ENCODE results near the gene PDGFB. TPM values are rescaled to one million over a fixed set of nuclear protein-coding genes. Genes with fewer than 3 reads are reported as not detected.
A peak's percentile ranks its signal among the peaks of the same experiment; 100 is the strongest.

Gene PDGFB
- total RNA-seq, 4 donors from 2014 or later: 2.7 to 7.5 (median 4.0) TPM

DNA sequence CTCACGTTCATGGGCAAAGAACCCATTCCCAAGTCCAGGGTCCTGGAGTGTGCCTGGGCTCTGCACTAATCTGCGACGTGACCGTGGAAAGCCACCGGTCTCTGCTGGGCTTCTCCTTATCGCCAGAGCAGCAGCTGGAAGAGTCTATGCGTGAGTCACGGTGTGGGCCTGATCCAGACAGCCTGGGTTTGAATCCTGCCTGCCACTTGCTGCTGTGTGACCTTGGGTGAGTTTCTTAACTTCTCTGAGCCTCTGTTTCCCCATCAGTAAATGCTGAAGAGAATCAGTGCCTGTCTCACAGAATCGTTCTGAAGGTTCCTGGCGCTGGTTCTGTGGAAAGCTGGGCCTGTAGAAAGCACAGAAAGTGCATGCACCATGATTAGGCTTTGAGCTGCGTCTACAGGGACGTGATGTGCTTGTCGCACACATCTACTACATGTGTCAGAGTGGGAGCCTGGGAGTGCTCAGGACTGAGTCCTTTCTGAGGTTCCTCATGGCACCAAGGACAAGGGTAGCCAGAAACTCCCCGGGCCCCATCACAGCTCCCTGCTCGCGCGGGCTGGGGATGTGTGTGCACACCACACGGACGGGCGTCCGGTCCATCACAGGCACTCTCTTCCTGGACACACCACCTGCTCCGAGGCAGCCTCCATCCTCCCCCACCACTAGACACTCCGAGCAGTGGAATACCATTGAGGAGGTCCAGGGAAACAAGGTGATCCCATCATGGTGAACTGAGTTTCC lies 20.5 kb upstream of the PDGFB start:
- in situ Hi-C loops (cut with MboI; ENCODE audit: low pct_ligation_motif_present in 1 of 4, low pct_unique_long_range_greater_than_20kb in 1 of 4, low sequenced_read_pairs in 3 of 4): no loop called here
- Histone ChIP-seq H3K9me3 (peaks cover 0 to 4% of the 10 kb centered on the region in 2 donors), H3K27me3 (no peaks in the 10 kb centered on the region), H3K36me3 (no peaks in the 10 kb centered on the region), H3K27ac (peak overlapping the region in 1 of 4 donors; percentile 3), H3K4me1 (no peaks in the 10 kb centered on the region), H3K4me3 (no peak overlapping the region)
- TF ChIP-seq POLR2AphosphoS5 (IDR thresholded peaks at IDR 0.05) (no peak), EP300 (IDR thresholded peaks at IDR 0.05; ENCODE audit: low read depth) (no peak), POLR2A (IDR thresholded peaks at IDR 0.05) (no peak)
- TF ChIP-seq, protein P1, sequence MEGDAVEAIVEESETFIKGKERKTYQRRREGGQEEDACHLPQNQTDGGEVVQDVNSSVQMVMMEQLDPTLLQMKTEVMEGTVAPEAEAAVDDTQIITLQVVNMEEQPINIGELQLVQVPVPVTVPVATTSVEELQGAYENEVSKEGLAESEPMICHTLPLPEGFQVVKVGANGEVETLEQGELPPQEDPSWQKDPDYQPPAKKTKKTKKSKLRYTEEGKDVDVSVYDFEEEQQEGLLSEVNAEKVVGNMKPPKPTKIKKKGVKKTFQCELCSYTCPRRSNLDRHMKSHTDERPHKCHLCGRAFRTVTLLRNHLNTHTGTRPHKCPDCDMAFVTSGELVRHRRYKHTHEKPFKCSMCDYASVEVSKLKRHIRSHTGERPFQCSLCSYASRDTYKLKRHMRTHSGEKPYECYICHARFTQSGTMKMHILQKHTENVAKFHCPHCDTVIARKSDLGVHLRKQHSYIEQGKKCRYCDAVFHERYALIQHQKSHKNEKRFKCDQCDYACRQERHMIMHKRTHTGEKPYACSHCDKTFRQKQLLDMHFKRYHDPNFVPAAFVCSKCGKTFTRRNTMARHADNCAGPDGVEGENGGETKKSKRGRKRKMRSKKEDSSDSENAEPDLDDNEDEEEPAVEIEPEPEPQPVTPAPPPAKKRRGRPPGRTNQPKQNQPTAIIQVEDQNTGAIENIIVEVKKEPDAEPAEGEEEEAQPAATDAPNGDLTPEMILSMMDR (IDR thresholded peaks at IDR 0.05): no peak
- 95% methylated on average over 23 of the region's 23 CpGs; no CpG with 5 or more reads in 1 of the 2 donors for WGBS, 2 donors (ENCODE audit: low coverage in 1 of 2)
- intact Hi-C loops (cut with DNase I; ENCODE audit: low total_unique reads): loop anchor here (10.0 kb wide), 2 partner anchors 519 to 1341 kb away; no protein-coding TSS in a partner anchor
- DNase-seq: no peak

DNA sequence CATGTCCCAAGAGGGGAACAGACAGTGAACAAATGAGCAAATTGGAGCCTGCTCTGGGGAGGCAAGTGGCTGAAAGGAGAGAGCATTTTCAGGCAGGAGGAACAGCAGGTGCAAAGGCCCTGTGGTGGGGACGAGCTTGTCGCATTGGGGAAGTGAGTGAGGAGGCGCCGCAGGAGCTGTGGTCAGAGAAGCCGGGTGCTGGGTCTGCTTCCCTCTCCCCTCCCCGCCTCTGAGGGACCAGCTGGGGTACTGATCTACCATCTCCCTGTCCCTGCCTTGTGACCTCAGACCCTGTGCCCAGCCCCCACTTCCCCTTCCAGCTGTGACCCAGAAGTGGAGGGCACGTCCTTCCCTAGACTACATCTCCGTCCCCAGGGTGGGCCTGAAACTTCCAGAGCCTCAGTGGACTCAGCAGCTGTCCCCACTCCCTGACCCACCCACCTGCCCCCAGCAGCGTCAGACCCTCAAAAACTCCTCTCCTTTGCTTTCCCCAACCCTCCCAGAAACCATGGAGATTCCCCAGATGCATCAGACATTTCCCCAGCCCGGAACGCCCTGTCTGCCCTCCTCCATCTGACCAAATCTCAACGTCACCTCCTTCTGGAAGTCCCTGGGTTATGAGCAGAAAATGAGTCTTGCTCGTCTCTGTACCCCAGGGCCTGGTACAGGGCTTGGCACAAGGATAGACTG lies 19.7 kb upstream of the PDGFB start:
- Histone ChIP-seq H3K27ac (peak overlapping the region in 1 of 4 donors; percentile 3), H3K4me1 (no peaks in the 10 kb centered on the region), H3K4me3 (no peak overlapping the region), H3K9me3 (peaks cover 0 to 4% of the 10 kb centered on the region in 2 donors), H3K27me3 (no peaks in the 10 kb centered on the region), H3K36me3 (no peaks in the 10 kb centered on the region)
- TF ChIP-seq EP300 (IDR thresholded peaks at IDR 0.05; ENCODE audit: low read depth) (no peak), POLR2A (IDR thresholded peaks at IDR 0.05) (no peak), POLR2AphosphoS5 (IDR thresholded peaks at IDR 0.05) (no peak)
- TF ChIP-seq, protein P1 (IDR thresholded peaks at IDR 0.05): no peak
- in situ Hi-C loops (cut with MboI; ENCODE audit: low pct_ligation_motif_present in 1 of 4, low pct_unique_long_range_greater_than_20kb in 1 of 4, low sequenced_read_pairs in 3 of 4): no loop called here
- DNase-seq: peak; percentile 54
- intact Hi-C loops (cut with DNase I; ENCODE audit: low total_unique reads): loop anchor here (10.0 kb wide), 2 partner anchors 520 to 1340 kb away; no protein-coding TSS in a partner anchor
- WGBS, 2 donors (ENCODE audit: low coverage in 1 of 2): 77% methylated on average over 13 of the region's 13 CpGs; no CpG with 5 or more reads in 1 of the 2 donors

DNA sequence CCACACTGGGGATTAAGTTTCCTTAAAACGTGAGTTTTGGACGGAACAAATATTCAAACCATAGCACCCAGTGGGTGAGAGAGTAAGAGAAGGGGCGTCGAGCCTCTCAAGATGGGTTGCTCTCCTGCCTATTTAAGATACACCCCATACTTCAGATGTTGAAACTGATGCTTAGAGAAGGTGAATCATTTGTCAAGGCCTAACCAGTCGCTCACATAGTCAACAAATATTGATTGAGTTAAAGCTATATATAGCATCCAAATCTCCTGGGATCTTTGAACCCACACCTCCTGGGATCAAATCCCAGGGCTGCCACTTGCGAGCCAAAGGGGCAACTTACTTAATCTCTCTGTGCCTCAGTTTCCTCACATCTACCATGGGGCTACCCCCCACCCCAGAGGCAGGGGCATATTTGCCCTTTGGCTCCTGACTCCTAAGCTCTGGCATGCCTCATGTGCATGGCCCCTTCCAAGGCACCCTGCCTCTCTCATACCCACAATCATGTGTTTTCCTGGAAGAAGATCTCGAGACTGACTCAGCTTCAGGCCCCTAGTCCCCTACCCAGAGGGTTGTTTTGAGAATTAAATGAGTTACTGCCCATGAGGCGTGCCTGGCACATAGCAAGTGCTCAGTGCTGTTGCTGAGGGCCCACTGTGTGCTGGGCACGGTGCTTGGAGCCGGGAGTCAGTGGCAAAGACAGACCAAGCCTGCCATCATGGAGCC lies 19.0 kb upstream of the PDGFB start:
- Histone ChIP-seq H3K27me3 (no peaks in the 10 kb centered on the region), H3K36me3 (no peaks in the 10 kb centered on the region), H3K27ac (no peak overlapping the region), H3K4me3 (no peak overlapping the region), H3K4me1 (no peaks in the 10 kb centered on the region), H3K9me3 (peaks cover 0 to 4% of the 10 kb centered on the region in 2 donors)
- DNase-seq: no peak
- in situ Hi-C loops (cut with MboI; ENCODE audit: low pct_ligation_motif_present in 1 of 4, low pct_unique_long_range_greater_than_20kb in 1 of 4, low sequenced_read_pairs in 3 of 4): no loop called here
- intact Hi-C loops (cut with DNase I; ENCODE audit: low total_unique reads): loop anchor here (10.0 kb wide), 2 partner anchors 521 to 1339 kb away; no protein-coding TSS in a partner anchor
- 67 to 77% methylated on average over 1 to 10 of the region's 10 CpGs for WGBS, 2 donors (ENCODE audit: low coverage in 1 of 2)
- TF ChIP-seq EP300 (IDR thresholded peaks at IDR 0.05; ENCODE audit: low read depth): no peak
- TF ChIP-seq POLR2AphosphoS5 (IDR thresholded peaks at IDR 0.05): no peak
- no peak for TF ChIP-seq POLR2A (IDR thresholded peaks at IDR 0.05)
- TF ChIP-seq, protein P1 (IDR thresholded peaks at IDR 0.05): no peak

DNA sequence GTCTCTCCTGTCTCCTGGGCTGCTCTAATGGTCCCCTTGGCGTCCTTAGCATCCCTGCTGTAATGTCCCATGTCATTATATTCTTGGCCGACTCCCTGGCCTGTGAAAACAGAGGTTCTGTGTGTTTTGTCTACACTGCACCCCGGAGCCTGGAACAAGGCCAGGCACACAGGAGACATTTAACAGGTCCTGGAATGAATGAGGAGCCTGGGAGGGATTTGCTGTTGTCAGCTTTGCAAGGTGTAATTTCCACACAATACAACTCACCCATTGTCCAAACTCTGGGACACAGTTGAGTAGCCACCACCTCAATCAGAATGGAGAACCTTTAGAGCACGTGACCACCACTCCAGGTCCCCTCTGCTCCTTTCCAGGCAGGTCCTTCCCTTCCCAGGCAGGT lies 14.9 kb upstream of the PDGFB start:
- WGBS, 2 donors (ENCODE audit: low coverage in 1 of 2): 45 to 57% methylated on average over 1 to 4 of the region's 4 CpGs
- H3K36me3 ChIP-seq: no peaks in the 10 kb centered on the region
- DNase-seq: no peak
- peaks cover 0 to 3% (median 1%) of the 10 kb centered on the region in 4 donors for H3K4me1 ChIP-seq
- H3K9me3 ChIP-seq: peaks cover 0 to 4% of the 10 kb centered on the region in 2 donors
- intact Hi-C loops (cut with DNase I; ENCODE audit: low total_unique reads): loop anchor here (10.0 kb wide), 2 partner anchors 525 to 1335 kb away; no protein-coding TSS in a partner anchor
- in situ Hi-C loops (cut with MboI; ENCODE audit: low pct_ligation_motif_present in 1 of 4, low pct_unique_long_range_greater_than_20kb in 1 of 4, low sequenced_read_pairs in 3 of 4): no loop called here
- no peak overlapping the region for H3K27ac ChIP-seq
- peaks cover under 1% of the 10 kb centered on the region for H3K27me3 ChIP-seq
- H3K4me3 ChIP-seq: no peak overlapping the region
- TF ChIP-seq POLR2A (IDR thresholded peaks at IDR 0.05): no peak
- TF ChIP-seq, protein P1 (IDR thresholded peaks at IDR 0.05): no peak
- no peak for TF ChIP-seq POLR2AphosphoS5 (IDR thresholded peaks at IDR 0.05)
- TF ChIP-seq EP300 (IDR thresholded peaks at IDR 0.05; ENCODE audit: low read depth): no peak

Data from transverse colon (tissue), 4 donors.